Stimulated activated CD8-positive, alpha-beta memory T cell treated with anti-CD3 and anti-CD28 coated beads, Interleukin-15, amount 100 ng/mL, for 1 hour (primary cell): ENCODE data around the gene FCHSD2.

Source experiments
- DNase-seq: peaks from one replicate; pipeline ENCODE4 v3.0.0-alpha.2; 2020; ENCODE audit warnings: low read depth

The FCHSD2 gene

DNA sequence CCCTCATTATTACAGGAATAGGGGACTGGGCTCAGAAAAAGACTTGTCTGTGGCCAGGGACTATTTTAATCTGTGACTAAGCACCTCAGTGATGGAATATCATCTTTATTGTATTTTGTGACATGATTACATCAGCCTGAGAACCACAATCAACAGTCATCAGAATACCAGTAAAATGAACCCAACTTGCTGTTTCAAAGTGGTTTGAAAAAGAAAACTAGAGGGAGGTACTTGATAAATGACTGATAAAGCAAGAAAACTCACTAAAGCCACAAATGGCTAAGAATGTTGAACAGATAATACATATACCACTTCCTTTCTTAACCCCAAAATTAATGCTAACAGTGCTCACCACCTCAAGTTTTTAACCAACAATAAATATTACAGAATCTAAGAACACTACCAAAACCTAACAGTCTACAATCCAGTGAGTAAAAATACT is 172.2 kb downstream of the FCHSD2 start:
- DNase-seq: no peak

DNA sequence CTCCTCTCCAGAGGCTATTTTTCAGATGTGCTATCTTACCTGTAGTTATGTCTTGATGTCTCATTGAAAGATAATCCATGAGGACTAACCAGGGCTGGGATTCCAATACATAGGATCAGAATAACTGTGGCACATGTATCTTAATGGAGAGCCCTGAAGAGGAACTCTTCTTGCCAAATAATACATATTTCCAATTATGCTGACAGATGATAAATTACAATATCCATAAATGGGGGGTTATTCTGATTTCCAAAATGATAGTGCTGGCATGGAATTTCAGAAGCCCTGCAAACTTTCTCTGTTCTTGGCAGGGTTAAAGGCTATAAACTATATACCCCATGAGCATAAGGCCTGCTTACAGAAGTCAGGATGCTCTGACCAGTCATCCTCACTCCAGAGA is 173.7 kb downstream of the FCHSD2 start:
- no peak for DNase-seq

DNA sequence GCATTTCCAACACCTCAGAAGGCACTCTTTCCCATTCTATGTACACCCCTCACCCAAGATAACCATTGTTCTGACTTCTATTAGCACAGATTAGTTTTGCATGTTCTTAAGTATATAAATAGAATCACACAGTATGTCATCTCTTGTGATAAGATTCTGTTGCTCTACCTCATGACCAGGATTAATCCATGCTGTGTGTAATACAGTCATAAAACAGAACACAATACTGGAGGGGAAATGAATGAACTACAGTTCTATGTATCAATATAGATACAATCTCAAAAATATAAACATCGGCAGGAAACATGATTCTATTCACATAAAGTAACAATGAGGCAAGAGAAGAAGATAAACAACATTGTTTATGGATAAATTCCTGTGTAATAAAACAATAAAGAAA is 176.4 kb downstream of the FCHSD2 start:
- no peak for DNase-seq

DNA sequence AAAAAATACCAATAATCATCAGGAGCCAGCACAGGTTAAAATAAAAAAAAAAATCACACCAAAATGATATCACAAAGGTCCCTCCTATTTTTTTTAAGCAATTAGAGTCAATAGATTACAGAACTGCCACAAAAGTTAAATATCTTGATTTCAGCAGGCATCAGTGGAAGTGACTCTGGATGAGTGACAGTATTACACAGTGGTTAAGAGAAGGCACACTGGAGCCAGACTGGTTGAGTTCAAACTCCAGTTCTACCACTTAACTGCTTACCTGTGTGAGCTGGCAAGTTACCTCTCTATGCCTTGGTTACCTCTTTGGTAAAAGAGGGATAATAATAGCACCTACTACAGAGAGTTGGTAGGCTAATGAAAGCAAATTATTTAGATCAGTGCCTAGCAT is 179.4 kb downstream of the FCHSD2 start:
- DNase-seq: no peak

DNA sequence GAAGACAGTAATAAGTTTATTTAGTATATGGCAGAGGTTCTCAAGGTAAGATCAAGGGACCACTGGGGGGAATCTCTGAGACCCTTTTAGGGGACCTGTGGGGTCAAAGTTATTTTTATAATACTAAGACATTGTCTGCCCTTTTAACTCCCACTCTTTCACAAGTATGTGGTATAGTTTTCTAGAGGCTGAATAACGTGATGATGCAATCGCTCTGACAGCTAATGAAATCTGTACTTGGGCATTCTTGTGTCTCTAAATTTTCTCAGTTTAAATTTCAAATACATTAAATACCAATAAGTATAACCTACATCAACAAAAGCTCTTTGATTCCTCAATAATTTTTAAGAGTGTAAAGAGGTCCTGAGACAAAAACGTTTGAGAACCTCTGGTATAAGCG is 180.0 kb downstream of the FCHSD2 start:
- no peak for DNase-seq

DNA sequence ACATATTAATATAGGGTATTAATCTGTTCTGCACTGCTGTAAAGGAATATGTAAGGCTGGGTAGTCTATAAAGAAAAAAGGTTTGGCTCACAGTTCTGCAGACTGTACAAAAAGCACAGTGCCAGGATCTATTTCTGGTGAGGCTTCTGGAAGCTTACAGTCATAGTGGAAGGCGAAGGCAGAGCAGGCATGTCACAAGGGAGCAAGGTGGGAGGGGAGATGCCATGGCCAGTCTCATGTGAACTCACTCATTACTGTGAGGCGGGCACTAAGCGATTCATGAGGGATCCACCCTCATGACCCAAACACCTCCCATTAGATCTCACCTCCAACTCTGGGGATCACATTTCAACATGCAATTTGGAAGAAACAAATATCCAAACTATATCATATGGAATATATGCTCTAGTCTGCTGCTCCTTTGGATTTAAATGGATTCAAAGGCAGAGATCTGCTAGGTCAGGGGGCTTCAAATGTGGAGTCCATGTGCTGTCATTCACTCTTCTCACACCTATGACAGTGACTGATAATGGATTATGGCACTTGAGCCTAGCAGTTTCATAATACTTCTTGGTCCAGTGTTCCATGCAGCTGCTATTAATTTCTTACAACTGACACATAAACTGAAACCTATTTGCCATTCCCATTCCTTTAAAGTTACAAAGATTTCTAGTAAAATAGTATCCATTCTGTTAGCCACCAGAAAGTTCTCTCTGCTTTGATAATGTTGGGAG is 182.0 kb downstream of the FCHSD2 start:
- DNase-seq: no peak

DNA sequence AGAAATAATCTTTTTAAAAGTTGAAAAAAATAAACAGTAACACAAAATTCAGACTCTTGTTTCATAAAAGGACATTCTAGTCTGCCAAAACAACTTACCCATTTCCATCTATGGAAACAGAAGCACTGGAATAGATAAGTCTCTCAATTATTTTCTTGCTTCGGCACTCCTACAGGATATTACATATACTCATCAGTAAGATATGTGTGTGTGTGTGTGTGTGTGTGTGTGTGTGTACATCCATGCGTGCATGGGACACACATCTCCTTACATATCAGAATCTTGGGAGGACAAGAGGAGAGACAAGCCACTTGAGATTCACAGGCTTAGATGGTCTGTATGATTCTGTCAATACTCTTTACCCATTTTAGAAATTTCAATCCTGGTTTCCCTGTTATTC is 183.3 kb downstream of the FCHSD2 start:
- DNase-seq: no peak

DNA sequence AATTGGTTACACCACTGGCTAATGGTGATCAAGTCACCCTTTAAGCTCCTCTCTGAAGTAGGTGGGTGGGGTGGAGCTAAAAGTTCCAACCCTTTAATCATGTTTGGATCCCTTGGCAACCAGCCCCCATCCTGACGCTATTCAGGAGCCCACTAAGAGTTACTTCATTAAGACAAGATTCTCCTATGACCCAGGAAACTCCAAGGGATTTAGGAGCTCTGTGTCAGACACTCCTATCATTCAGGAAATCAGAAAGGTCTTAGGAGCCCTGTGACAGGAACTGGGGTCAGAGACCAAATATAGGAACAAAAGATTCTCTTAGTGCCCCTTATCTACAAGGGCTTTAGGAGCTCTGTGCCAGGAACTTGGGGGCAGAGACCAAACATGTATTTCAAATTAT is 186.7 kb downstream of the FCHSD2 start:
- DNase-seq: no peak

DNA sequence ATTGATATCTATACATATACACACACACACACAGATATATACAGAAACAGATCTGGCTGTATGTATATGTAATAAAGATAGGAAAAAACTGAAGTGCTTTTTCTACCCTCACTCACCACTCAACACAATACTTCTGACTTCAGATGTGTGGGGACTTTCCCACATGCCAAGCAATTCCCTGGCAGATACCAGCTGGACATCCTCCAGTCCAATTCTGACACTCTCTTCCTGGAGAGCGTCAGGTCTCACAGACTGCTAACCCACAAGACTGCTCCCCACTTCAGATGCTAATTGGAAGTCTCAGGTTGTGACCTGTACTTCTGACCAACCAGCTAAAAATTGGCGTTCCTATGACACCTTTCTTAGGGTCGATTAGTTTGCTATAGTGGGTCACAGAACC is 187.3 kb downstream of the FCHSD2 start:
- no peak for DNase-seq

DNA sequence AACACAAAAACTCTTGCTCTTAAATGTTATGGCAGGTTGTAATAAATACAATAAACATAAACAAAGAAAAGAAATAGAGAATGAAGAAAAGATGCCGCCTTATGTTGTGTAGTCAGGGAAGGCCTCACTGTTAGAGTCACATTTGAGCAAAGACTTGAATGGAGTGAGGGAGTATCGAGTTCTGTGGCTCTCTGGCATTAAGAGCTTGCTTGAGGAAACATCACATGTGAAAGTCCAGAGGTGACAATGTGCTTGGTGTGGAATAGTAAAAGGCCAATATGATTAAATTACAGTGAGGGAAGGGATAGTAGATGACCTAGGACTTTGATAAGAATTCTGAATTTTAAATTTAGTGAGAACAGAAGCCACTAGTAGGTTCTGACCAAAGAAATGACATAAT is 188.5 kb downstream of the FCHSD2 start:
- DNase-seq: no peak

DNA sequence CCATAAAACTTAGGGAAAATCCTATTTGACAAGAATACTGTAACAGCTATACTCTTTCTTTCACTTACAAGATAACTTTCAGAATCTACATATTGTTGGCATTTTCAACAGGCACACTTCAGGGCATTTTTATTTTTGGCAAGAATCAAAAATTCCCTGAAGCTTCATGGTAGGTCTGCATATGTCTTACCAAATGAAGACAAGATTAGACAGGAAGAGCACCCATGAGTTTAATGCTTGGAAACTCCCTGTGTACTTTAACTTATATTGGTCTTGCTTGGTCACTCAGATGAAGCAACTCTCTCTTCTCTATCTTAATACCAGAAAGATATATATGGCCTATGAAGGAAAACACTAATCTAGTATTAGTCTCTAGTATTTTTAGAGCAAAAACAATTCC is 190.2 kb downstream of the FCHSD2 start:
- DNase-seq: no peak

DNA sequence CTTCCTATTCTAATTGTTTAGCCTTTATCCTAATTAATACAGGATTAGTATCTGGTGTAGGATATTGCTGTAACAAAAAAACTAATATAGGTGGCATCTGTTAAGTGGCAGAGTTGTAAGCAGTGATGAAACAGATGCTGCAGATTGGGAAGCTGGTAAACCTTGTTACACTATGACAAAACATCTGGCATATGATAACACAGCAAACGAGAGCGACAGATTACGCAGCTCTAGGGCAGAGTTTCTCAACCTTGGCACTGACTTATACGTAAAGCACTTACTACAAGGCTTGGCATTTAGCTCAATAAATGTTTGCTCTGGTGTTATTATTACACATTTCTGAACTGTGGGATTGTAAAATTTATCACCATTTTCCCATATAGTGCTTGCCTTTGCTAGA is 190.9 kb downstream of the FCHSD2 start:
- DNase-seq: no peak

DNA sequence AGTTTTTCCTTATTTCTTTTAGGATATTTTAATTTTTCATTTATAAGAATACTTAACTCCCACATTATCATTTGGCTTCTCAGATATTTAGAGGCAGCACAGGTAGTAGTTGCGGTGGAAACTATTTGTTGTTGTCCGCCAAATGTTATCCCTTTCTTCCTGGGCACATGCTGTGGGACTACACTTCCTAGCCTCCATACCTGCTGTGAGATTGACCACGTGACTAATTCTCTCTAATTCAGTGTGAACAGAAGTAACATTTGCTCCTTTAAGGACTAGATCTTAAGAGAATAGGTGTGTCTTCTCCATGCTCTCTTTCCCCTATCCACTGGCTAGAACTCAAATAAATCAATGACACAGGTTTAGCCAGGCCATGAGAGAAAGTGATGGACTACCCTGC is 191.4 kb downstream of the FCHSD2 start:
- no peak for DNase-seq

DNA sequence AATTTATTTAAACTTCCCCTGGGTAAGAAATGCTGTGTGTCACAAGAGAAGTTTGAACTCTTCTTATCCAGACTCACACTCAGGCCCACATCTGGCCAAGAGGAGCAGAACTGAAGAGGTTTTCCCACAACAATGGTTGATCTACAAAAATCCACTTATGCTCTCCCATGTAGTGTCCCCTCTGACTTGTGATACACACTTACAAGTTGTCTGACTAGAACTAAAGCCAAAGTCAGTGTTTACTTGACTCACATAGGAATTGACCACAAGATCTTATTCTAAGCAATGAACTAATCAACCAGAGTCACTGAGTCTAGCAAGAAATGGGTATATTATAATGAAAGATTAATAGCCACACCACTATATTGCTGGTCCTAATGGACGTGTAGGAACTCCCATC is 194.9 kb downstream of the FCHSD2 start:
- DNase-seq: no peak

DNA sequence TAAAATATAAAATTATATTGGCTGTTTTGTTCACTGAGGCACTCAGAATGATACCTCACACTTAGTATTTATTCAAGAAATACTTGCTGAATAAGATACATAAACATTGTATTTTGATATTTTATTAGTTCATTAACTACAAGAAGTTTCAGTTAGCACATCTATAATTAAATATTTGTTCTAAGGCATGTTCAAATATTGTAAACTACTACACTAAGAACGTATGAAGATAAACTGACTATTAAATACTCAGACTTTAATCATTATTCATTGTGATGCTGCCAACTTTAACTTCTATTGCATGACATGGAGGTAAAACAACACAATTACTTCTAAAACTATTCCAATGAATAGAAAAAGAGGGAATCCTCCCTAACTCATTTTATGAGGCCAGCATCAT is 198.5 kb downstream of the FCHSD2 start:
- DNase-seq: no peak

DNA sequence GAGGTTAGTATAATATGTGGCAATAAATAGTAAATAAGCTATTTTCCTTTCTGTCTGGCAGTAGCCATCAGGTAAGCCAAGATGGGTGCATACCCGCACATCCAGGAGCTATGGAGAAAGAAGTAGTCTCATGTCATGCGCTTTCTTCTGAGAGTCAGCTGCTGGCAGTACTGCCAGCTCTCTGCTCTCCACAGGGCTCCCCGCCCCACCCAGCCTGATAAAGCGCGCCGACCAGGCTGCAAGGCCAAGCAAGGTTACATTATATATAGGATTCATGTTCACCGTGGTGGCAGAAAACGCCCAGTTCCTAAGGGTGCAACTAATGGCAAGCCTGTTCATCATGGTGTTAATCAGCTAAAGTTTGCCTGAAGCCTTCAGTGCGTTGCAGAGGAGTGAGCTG is 201.7 kb downstream of the FCHSD2 start:
- no peak for DNase-seq

DNA sequence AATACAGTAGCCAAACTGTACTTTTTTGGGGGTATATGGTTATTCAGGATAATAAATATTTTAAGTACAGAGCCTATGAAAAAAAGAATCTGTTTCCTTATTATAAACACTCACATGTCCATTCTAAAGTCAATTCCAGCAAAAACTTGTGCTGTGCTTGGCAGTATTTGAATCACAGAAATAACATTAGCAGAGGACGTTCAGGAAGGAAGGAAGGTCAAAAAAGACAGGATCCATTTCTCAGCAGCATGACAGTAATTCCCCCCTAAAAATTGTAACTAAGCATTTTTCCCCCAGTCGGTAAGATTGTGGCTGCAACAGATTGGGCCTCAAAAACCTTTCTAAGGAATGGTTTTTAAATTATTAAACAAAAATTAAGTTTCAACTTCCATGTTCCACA is 203.1 kb downstream of the FCHSD2 start:
- DNase-seq: no peak

DNA sequence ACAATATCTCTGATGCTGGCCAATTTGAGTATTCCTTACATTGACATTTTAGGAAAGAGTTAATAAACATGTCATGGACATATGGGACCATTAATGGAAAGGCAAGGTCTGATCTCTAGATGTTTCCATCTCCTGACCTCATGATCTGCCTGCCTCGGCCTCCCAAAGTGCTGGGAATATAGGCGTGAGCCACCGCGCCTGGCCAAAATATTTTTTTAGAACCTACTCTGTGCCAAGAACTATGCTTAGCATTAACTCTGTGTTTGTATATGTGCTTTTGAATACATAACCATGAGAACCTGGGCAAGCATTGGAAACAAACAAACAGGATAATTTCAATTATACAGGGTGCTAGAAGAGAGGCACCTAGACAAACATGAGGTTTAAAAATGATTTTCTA is 204.7 kb downstream of the FCHSD2 start:
- no peak for DNase-seq

DNA sequence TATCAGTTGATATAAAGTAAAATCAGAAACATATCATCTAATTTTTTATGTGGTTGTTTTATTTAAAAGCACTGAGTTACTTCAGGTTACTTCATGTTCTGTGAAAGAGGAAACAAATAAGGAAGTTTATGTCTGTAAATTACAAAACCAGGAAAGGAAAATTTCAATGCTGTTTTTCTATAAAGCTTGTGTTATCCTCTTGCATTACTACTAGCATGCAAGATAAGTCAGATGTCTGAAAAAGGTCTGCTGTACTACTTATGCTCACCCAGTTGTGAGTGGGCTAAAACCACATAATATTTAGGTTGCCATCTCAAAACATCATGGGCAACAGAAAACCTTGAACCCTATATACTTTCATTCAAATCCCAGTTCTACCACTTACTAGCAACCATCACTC is 206.4 kb downstream of the FCHSD2 start:
- DNase-seq: no peak

DNA sequence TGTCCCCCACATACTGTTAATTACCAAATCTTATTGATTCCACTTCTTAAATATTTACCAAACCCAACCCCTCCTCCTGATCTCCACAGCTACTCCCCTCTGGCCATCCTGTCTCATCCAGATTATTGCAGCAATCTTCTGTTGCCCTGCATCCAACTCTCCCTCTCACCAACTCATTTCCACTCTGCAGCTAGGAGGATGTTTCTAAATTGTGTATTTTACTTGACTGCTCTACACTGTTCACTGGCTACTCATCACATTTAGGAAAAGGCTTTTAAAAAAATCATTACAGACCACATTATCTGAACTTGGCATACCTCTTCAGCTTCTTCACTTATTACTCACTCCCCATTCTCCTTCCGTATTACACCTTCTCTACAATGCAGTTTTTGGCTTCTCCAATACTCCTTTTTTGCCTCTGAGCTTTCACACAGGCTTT is 210.0 kb downstream of the FCHSD2 start:
- no peak for DNase-seq

DNA sequence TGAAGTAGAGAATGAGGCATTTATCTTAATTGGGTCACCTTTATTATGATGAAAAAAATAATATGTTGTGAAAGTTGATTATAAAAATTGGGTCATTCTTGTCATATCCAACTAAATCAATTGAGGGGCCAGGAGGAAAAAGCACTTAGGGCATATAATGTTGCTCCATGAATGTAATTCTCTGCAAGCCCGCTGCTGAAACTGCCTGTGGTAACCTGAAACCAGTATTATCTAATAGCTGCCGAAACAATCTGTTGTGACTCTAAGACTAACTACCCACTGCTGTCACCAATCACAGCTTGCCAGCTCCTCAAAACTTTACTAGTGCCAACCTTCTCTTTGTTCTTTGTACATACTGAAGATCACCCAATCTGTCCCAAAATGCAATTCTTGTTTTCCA is 212.1 kb downstream of the FCHSD2 start:
- DNase-seq: no peak

DNA sequence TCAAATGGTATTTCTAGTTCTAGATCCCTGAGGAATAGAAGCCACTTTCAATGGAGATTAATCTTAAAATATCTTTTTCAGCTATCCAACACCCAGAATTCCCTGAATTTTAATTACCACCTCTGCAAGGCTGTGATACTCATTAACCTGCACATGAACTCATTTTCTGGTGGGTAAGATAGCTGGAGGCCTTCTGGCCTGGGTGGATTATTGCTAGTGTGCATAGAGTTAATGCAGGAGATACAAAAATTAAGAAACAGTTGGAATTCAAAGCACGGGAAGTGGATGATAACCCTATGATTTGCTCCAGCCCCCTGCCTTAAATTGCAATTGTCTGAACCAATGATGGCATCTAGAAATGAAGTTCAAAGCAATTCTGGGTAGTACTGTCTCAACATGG is 212.9 kb downstream of the FCHSD2 start:
- no peak for DNase-seq

DNA sequence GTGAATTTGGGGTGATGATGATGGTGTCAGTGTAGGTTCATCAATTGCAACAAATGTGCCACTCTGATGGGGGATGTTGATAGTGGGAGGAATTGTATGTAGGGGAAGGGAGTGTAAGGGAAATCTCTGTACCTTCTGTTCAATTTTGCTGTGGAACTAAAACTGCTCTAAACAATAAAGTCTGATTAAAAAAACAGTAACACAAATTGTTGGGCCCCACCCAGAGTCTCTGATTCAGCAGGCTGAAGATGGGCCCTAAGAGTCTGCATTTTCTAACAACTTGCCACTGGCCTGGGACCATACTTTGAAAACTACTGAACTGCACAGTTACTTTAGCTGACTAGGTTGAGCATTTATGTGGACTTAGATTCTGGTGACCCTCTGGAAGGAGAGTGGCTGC is 214.7 kb downstream of the FCHSD2 start:
- no peak for DNase-seq

DNA sequence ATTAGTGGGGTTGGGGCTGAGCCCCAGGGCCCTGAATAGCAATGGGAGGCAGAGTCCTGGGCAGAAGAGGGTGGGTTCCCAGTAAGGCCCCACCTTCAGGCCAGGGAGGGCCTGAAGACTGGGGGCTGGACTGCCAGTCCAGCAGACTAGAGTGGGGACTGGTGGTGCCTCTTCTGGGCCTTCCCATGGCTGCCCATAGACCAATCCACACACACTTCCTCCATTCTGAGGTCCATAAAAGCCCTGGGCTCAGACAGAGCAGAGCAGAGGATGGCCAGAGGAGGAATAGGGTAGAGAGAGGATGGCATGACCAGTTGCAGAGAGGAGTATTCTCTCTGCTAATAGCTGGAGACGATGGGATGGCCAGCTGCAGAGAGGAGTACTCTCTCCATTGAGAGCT is 216.0 kb downstream of the FCHSD2 start:
- no peak for DNase-seq

DNA sequence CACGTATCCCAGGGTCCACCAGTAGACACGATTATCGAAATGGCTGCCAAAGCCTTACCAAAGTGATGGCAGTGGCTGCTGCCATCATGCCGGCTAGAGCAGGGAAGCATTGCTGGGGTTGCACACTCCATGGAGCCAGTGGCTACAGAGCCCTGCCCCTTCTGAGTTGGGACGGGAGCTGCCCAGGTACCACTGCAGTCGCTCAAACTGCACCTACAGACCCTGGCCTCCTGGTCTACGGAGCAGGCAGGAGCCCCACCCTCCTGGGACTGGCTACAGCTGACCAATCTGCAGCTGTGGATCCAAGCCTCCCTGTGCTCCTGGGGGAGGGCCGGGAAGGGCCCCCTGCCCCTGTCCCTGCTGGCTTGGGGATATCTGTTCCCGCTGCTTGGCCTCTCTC is 216.5 kb downstream of the FCHSD2 start:
- no peak for DNase-seq
